ENCODE measurements around the gene ANGEL2. TPM values are rescaled to one million over a fixed set of nuclear protein-coding genes. Genes with fewer than 3 reads are reported as not detected.
A peak's percentile ranks its signal among the peaks of the same experiment; 100 is the strongest.

The ANGEL2 gene
- total RNA-seq, 2 donors from 2014 or later: 19.0 to 20.6 TPM

DNA sequence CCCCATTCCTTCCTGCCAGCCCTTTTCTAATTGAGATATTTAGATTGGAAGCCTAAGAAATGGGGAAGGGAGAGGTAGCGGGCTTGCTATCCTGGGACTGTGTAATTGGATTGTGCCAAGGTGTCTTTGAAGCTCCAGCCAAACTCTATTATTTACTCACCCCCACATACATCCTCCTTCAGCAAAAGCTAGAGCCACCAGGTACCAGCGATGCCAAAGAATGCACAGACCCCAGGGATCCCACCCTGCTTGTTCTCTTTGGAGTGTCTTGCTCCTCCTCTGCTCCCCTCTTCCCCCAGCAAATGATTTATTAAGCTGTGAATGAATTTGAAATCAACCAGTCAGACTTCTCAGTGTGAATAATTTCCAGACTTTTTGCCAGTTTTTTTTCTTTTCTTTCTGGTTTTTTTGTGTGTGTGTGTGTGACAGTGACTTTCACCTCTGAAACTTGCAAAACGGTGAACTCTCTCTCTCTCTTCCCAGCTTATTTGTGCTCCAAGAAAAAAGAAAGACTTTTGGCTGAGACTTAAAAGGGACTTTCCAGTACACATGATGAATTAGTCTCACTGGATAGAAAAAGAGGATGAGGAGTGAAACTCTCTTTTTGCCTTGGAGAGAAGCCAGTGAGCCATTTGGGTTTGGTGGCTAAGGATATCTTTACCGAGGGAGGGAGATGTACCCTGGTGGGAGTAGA is 63.6 kb downstream of the ANGEL2 start:
- intact Hi-C loops (cut with DNase I): no loop called here
- DNase-seq: no peak
- H3K9me3 ChIP-seq: no peaks in the 10 kb centered on the region
- H3K4me1 ChIP-seq: no peaks in the 10 kb centered on the region
- no peak overlapping the region for H3K27ac ChIP-seq
- H3K36me3 ChIP-seq: no peaks in the 10 kb centered on the region
- no peak overlapping the region for H3K4me3 ChIP-seq
- no peak overlapping the region for H3K9ac ChIP-seq (ENCODE audit: low read depth in 2 of 2, low read length in 2 of 2)
- no peak for TF ChIP-seq CTCF (IDR thresholded peaks at IDR 0.05)
- no peaks in the 10 kb centered on the region for H3K27me3 ChIP-seq

DNA sequence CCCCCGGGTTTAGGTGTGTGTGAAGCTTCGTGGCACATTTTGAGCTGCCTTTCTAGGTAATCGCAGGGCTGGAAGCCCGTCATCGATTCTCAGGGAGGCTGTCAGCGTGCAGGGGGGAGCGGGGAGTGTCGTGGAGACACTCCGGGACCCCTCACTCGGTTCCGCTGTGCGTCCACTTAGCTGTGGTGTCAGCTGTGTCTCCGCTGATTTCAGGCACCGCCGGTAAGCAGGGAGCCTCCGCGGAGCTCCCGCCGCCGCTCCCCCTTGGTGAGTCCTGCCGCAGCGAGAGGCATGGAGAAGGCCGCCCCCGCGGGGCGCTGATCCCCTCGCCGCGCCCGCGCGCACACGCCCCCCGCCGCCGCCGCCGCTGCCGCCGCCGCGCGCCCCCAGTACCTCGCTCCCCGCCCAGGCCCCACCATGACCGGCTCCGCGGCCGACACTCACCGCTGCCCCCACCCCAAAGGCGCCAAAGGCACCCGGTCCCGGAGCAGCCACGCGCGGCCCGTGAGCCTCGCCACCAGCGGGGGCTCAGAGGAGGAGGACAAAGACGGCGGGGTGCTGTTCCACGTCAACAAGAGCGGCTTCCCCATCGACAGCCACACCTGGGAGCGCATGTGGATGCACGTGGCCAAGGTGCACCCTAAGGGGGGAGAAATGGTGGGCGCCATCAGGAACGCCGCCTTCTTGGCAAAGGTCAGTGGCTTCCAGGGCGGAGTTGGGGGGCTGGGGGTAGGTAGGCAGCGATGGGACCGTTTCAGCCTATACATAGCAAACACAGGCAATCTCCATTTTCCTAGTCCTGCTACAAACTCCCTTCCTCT is 64.3 kb downstream of the ANGEL2 start:
- H3K4me3 ChIP-seq: peak overlapping the region; percentile 52
- no peaks in the 10 kb centered on the region for H3K36me3 ChIP-seq
- H3K9ac ChIP-seq (ENCODE audit: low read depth in 2 of 2, low read length in 2 of 2): peak overlapping the region in 1 of 2 donors; percentile 28
- intact Hi-C loops (cut with DNase I): no loop called here
- H3K27me3 ChIP-seq: no peaks in the 10 kb centered on the region
- no peak for TF ChIP-seq CTCF (IDR thresholded peaks at IDR 0.05)
- H3K4me1 ChIP-seq: no peaks in the 10 kb centered on the region
- DNase-seq: no peak
- no peaks in the 10 kb centered on the region for H3K9me3 ChIP-seq
- H3K27ac ChIP-seq: no peak overlapping the region

DNA sequence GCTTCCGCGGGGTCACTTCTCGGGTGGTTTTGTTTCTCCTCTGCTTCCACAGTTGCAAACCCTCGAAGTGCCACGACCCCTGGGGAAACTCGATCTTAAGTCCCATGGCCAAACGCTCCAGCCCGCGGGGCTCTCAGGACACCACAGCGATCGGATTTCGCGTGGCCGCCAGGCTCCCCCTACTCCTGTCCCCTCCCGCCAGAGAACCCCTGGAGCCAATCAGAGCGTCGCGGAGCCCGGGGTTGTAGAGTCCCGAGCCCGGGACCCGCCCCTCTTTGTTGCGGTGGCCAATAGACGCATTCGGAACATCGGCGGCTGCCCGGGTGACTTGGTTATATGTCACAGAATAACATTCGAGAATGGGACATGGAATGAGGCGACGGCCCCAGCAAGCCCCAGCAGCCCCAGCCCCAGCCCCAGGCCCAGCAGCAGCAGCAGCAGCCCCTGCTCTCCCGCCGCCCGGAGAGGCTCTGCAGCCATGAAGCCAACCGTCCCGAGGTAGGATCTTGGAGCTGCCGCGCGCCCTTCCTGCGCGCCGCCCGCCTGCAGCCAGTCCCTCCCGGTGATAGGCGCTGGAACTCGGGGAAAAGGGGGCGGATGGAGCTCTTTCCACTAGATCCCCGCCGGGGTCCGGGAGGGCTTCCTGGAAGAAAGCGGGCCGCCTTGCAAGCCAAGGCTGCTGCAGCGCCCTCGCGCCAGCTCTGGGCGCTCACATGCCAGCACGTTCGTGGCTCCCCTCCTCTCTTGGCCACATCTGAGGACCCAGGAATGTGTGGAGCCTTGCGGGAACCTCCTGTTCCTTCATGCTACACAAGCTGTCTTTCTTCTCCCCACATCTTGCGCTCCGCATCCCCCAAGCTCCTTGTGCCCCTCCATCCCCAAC is 65.2 kb downstream of the ANGEL2 start, which contains the start of gene VASH2:
Gene VASH2 (plus strand): TSS at position 299 of the 883 bp plus-strand sequence. CDS start 1,002 bp downstream, outside the sequence.
- no peak within 1 kb of the TSS for H3K27ac ChIP-seq
- no peaks in the 10 kb centered on the region for H3K4me1 ChIP-seq

GRCh38 chr1:212949771-212950170 is 65.9 kb downstream of the ANGEL2 start:
- Histone ChIP-seq H3K4me1 (no peaks in the 10 kb centered on the region), H3K36me3 (no peaks in the 10 kb centered on the region), H3K27ac (no peak overlapping the region), H3K9ac (ENCODE audit: low read depth in 2 of 2, low read length in 2 of 2) (no peak overlapping the region), H3K27me3 (no peaks in the 10 kb centered on the region), H3K4me3 (peak overlapping the region; percentile 52), H3K9me3 (no peaks in the 10 kb centered on the region)
- intact Hi-C loops (cut with DNase I): no loop called here
- DNase-seq: no peak
- no peak for TF ChIP-seq CTCF (IDR thresholded peaks at IDR 0.05)

More for the DNA sequence above, 65.2 kb downstream of the ANGEL2 start, which contains the start of gene VASH2:
- intact Hi-C loops (cut with DNase I): no loop called here
- TF ChIP-seq CTCF (IDR thresholded peaks at IDR 0.05): no peak
- Histone ChIP-seq H3K27me3 (no peaks in the 10 kb centered on the region), H3K36me3 (no peaks in the 10 kb centered on the region), H3K9me3 (no peaks in the 10 kb centered on the region), H3K9ac (ENCODE audit: low read depth in 2 of 2, low read length in 2 of 2) (peak within 1 kb of the TSS in 1 of 2 donors; percentile 28), H3K4me3 (peak within 1 kb of the TSS; percentile 52)
- peak; percentile 87 for DNase-seq

DNA sequence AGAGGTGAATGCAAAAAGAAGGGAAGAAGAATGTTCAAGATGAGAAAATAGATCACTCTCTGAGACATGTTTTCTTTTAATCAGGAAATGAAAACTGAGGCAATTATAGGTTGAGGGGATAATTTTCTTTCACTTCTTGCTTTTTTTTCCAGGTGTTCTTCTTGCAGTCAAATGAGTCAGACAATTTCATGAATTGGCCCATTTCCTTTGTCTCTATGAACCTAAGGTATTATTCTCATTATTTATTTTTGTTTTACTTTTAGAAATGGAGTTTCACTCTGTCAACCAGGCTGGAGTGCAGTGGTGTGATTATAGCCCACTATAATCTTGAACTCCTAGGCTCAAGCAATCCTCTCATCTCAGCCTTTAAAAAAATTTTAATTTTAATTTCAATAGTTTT is 68.8 kb downstream of the ANGEL2 start:
- H3K27me3 ChIP-seq: no peaks in the 10 kb centered on the region
- intact Hi-C loops (cut with DNase I): no loop called here
- no peak overlapping the region for H3K27ac ChIP-seq

More for the DNA sequence above, 68.8 kb downstream of the ANGEL2 start:
- Histone ChIP-seq H3K9me3 (no peaks in the 10 kb centered on the region), H3K4me1 (no peaks in the 10 kb centered on the region), H3K36me3 (no peaks in the 10 kb centered on the region), H3K9ac (ENCODE audit: low read depth in 2 of 2, low read length in 2 of 2) (no peak overlapping the region), H3K4me3 (no peak overlapping the region)
- no peak for TF ChIP-seq CTCF (IDR thresholded peaks at IDR 0.05)
- no peak for DNase-seq
